Panc1 (cell line): ENCODE data around the gene HACD3. TPM values are rescaled to one million over a fixed set of nuclear protein-coding genes. Genes with fewer than 3 reads are reported as not detected.

Experiments
- ATAC-seq: fragments of 200-7000 bp; cut with Tn5 transposase; 2 replicates; pipeline ENCODE4 v1.9.1; 2020; ENCODE audit warnings: mild to moderate bottlenecking, moderate library complexity
- BruUV-seq: library from RNA; stranded (reverse); fragments of 400-500 nt; replicated peaks from 2 replicates; lab custom pipeline; 2021; lab: Mats Ljungman, UMichigan
- CTCF ChIA-PET: fragments of 300-600 bp; sonication (Branson Sonifier 250); formaldehyde crosslinking; loops from one replicate; lab custom pipeline; 2022; ENCODE audit warnings: antibody characterized with exemption; lab: Charles Lee
- POLR2A ChIA-PET: fragments of 300-600 bp; sonication (Branson Sonifier 250); formaldehyde crosslinking; loops from one replicate; lab custom pipeline; 2022; ENCODE audit warnings: antibody characterized with exemption; lab: Charles Lee
- DNase-seq: peaks from one replicate; pipeline ENCODE4 v3.0.0-alpha.2; 2010; ENCODE audit warnings: low read depth, low spot score
- H3K27ac ChIP-seq: 2 replicates; pipeline ENCODE4 v1.5.1; 2011; ENCODE audit warnings: mild to moderate bottlenecking, low read length, inconsistent platforms
- H3K27me3 ChIP-seq: fragments of 200-500 bp; sonication (Bioruptor generic); 2 replicates; pipeline ENCODE4 v1.6.0; 2014; ENCODE audit warnings: low read length, inconsistent platforms; ENCODE audit not compliant: control insufficient read depth, insufficient read depth
- H3K36me3 ChIP-seq: fragments of 200-500 bp; sonication (Bioruptor generic); 2 replicates; pipeline ENCODE4 v1.5.1; 2014; ENCODE audit warnings: inconsistent platforms, mild to moderate bottlenecking, low read length, moderate library complexity; ENCODE audit not compliant: control insufficient read depth, insufficient read depth
- H3K4me1 ChIP-seq: 2 replicates; pipeline ENCODE4 v1.5.1; 2011; ENCODE audit warnings: inconsistent platforms, mild to moderate bottlenecking, low read length, moderate library complexity; ENCODE audit not compliant: control insufficient read depth, insufficient read depth
- H3K4me3 ChIP-seq, 2 experiments: 2 replicates each; pipeline ENCODE4 v1.5.1; 2011 to 2012; ENCODE audit warnings: low read depth in 2 of 2, low read length in 2 of 2, mild to moderate bottlenecking in 2 of 2, inconsistent platforms in 1 of 2, moderate library complexity in 1 of 2
- H3K9me3 ChIP-seq: fragments of 200-500 bp; sonication (Bioruptor generic); 2 replicates; pipeline ENCODE4 v1.5.1; 2014; ENCODE audit warnings: low read depth, mild to moderate bottlenecking, inconsistent platforms, low read length, moderate library complexity; ENCODE audit not compliant: control insufficient read depth, insufficient read depth
- POLR2AphosphoS5 ChIP-seq: IDR thresholded peaks from 2 replicates; pipeline ENCODE4 v1.6.1; 2012; ENCODE audit warnings: mild to moderate bottlenecking, low read depth, low read length, moderate library complexity
- SIN3A ChIP-seq: IDR thresholded peaks from 2 replicates; pipeline ENCODE4 v1.6.1; 2012; ENCODE audit warnings: low read depth, mild to moderate bottlenecking, low read length, moderate library complexity, borderline replicate concordance; ENCODE audit not compliant: insufficient read depth
- TCF7L2 ChIP-seq: IDR thresholded peaks from 2 replicates; pipeline ENCODE4 v1.6.1; 2011; ENCODE audit warnings: mild to moderate bottlenecking, low read depth, low read length, inconsistent platforms
- in situ Hi-C: cut with HindIII; loops from 2 replicates; pipeline ENCODE4 v1.10.0; 2016; ENCODE audit warnings: low sequenced_read_pairs, low pct_unique_long_range_greater_than_20kb
- intact Hi-C: fragments of 100-400 bp; cut with micrococcal nuclease; formaldehyde crosslinking; loops from one replicate; pipeline ENCODE4 v1.10.0; 2022; ENCODE audit not compliant: unreplicated experiment
- total RNA-seq: library from RNA; stranded (reverse); gene quantifications from one replicate; pipeline ENCODE4 v1.2.1, GENCODE V29; 2021; ENCODE audit not compliant: unreplicated experiment
- TF ChIP-seq, protein P1 (sequence below), 2 experiments: IDR thresholded peaks; 2 replicates each; pipeline ENCODE4 v1.6.1; 2011 to 2012; ENCODE audit warnings: low read depth in 2 of 2, control low read depth in 1 of 2, low read length in 1 of 2, mild to moderate bottlenecking in 1 of 2, moderate library complexity in 1 of 2; ENCODE audit not compliant: insufficient read depth in 1 of 2
- TF ChIP-seq, protein P2 (sequence below): fragments of 450-650 bp; IDR thresholded peaks from 2 replicates; pipeline ENCODE4 v1.5.1; 2017; ENCODE audit warnings: mild to moderate bottlenecking

HACD3 gene
- total RNA-seq, 1 experiment from 2014 or later = 83.2 TPM

DNA sequence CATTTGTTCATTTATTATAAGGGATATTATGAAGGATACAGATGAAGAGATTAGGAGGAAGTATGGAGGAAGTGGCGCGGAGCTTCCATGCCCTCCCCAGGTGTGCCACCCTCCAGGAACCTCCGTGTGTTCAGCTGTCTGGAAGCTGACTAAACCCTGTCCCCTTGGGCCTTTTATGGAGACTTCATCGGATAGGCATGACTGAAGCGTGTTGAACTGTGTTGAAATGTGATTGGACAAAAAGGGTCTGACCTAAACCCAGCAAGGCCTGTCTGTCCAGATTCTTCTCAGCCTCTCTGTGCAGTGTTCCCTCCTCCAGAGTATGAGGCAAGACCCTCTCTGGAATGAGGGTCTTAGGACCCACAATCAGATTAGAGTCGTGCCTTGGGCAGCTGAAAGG is 31.7 kb downstream of the HACD3 start:
- intact Hi-C loops (no loop called here), in situ Hi-C loops (no loop called here)
- Histone ChIP-seq H3K4me1 (no peaks in the 10 kb centered on the region), H3K9me3 (no peaks in the 10 kb centered on the region), H3K27ac (no peak overlapping the region), H3K36me3 (peaks cover 15% of the 10 kb centered on the region), H3K27me3 (no peaks in the 10 kb centered on the region), H3K4me3 (no peak overlapping the region)
- ATAC-seq = no peak
- ChIA-PET CTCF (no interaction called here), POLR2A (no interaction called here)
- no peak for TF ChIP-seq POLR2AphosphoS5
- TF ChIP-seq, protein P1, sequence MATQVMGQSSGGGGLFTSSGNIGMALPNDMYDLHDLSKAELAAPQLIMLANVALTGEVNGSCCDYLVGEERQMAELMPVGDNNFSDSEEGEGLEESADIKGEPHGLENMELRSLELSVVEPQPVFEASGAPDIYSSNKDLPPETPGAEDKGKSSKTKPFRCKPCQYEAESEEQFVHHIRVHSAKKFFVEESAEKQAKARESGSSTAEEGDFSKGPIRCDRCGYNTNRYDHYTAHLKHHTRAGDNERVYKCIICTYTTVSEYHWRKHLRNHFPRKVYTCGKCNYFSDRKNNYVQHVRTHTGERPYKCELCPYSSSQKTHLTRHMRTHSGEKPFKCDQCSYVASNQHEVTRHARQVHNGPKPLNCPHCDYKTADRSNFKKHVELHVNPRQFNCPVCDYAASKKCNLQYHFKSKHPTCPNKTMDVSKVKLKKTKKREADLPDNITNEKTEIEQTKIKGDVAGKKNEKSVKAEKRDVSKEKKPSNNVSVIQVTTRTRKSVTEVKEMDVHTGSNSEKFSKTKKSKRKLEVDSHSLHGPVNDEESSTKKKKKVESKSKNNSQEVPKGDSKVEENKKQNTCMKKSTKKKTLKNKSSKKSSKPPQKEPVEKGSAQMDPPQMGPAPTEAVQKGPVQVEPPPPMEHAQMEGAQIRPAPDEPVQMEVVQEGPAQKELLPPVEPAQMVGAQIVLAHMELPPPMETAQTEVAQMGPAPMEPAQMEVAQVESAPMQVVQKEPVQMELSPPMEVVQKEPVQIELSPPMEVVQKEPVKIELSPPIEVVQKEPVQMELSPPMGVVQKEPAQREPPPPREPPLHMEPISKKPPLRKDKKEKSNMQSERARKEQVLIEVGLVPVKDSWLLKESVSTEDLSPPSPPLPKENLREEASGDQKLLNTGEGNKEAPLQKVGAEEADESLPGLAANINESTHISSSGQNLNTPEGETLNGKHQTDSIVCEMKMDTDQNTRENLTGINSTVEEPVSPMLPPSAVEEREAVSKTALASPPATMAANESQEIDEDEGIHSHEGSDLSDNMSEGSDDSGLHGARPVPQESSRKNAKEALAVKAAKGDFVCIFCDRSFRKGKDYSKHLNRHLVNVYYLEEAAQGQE (IDR thresholded peaks at IDR 0.05; ENCODE audit: insufficient read depth in 1 of 2, low read depth in 2 of 2, low read length in 1 of 2) = no peak
- TF ChIP-seq, protein P2, sequence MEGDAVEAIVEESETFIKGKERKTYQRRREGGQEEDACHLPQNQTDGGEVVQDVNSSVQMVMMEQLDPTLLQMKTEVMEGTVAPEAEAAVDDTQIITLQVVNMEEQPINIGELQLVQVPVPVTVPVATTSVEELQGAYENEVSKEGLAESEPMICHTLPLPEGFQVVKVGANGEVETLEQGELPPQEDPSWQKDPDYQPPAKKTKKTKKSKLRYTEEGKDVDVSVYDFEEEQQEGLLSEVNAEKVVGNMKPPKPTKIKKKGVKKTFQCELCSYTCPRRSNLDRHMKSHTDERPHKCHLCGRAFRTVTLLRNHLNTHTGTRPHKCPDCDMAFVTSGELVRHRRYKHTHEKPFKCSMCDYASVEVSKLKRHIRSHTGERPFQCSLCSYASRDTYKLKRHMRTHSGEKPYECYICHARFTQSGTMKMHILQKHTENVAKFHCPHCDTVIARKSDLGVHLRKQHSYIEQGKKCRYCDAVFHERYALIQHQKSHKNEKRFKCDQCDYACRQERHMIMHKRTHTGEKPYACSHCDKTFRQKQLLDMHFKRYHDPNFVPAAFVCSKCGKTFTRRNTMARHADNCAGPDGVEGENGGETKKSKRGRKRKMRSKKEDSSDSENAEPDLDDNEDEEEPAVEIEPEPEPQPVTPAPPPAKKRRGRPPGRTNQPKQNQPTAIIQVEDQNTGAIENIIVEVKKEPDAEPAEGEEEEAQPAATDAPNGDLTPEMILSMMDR = no peak
- TF ChIP-seq TCF7L2 = no peak
- no peak for TF ChIP-seq SIN3A
- no TSS peak for BruUV-seq
- no peak for DNase-seq

DNA sequence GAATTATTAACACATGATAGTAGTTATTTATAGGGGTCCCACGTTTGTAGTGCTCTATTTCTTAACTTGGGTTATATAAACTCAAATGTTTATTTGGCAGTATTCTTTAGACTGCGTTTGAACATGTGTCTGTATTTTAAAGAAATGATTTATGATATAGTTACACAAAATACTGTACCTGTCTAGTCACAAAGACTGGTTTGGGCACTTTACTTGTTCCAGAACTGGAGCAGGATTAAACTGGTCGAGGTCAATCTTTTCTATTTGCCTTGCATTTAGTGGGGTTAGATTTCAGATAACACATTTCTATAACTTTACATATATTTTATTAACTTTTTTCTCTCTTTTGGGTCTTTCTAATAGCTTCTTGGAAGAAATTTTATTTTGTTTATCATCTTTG is 39.5 kb downstream of the HACD3 start:
- DNase-seq = no peak
- H3K9me3 ChIP-seq = no peaks in the 10 kb centered on the region
- in situ Hi-C loops = no loop called here
- peaks cover 15% of the 10 kb centered on the region; the same call in 1 of the 2 replicates for H3K36me3 ChIP-seq
- no peak overlapping the region for H3K4me3 ChIP-seq
- BruUV-seq = no TSS peak
- no peak overlapping the region for H3K27ac ChIP-seq
- ChIA-PET POLR2A (no interaction called here), CTCF (no interaction called here)
- intact Hi-C loops = no loop called here
- TF ChIP-seq, protein P2 = no peak
- TF ChIP-seq, protein P1 (IDR thresholded peaks at IDR 0.05; ENCODE audit: insufficient read depth in 1 of 2, low read depth in 2 of 2, low read length in 1 of 2) = no peak
- TF ChIP-seq POLR2AphosphoS5 = no peak
- TF ChIP-seq SIN3A = no peak
- no peak for TF ChIP-seq TCF7L2
- ATAC-seq = no peak
- H3K4me1 ChIP-seq = no peaks in the 10 kb centered on the region
- H3K27me3 ChIP-seq = no peaks in the 10 kb centered on the region
